Measurements from ENCODE around the gene CBLL1. TPM values are rescaled to one million over a fixed set of nuclear protein-coding genes. Genes with fewer than 3 reads are reported as not detected.
A peak's percentile ranks its signal among the peaks of the same experiment; 100 is the strongest.

The CBLL1 gene
- total and polyA plus RNA-seq, 2 of the 13 experiments (the other 11 are each of a cell fraction or from before 2014, with no cell fraction given): 8.8 to 10.5 TPM

- TF ChIP-seq SP4 (CRISPR knock-in tag; IDR thresholded peaks at IDR 0.05): 0 out of 2 replicates have a peak, but pooled peaks have one; percentile 21
- no peak for TF ChIP-seq THAP9 (CRISPR knock-in tag; IDR thresholded peaks at IDR 0.05; ENCODE audit: borderline replicate concordance)
- no peak for TF ChIP-seq XRCC5 (optimal IDR thresholded peaks at IDR 0.05; ENCODE audit: low read length)
- peak; percentile 60; the same call in 1 of the 2 replicates for TF ChIP-seq HINFP (CRISPR knock-in tag; IDR thresholded peaks at IDR 0.05; ENCODE audit: low read depth)
- no peak for TF ChIP-seq KLF9 (CRISPR knock-in tag; IDR thresholded peaks at IDR 0.05; ENCODE audit: low read depth)
- peak; percentile 99 for TF ChIP-seq GFI1 (CRISPR knock-in tag; IDR thresholded peaks at IDR 0.05; ENCODE audit: borderline replicate concordance)
- TF ChIP-seq ZNF232 (CRISPR knock-in tag; IDR thresholded peaks at IDR 0.05; ENCODE audit: borderline replicate concordance): peak; percentile 66; the same call in 1 of the 2 replicates
- TF ChIP-seq ZNF138 (CRISPR knock-in tag; IDR thresholded peaks at IDR 0.05; ENCODE audit: low read depth): no peak
- TF ChIP-seq PHF21A (CRISPR knock-in tag; IDR thresholded peaks at IDR 0.05): peak; percentile 98
- no peak for TF ChIP-seq ZFP36 (IDR thresholded peaks at IDR 0.05; ENCODE audit: borderline replicate concordance, low read depth, low read length, partially characterized antibody)
- TF ChIP-seq ZNF557 (CRISPR knock-in tag; IDR thresholded peaks at IDR 0.05): 0 out of 2 replicates have a peak, but pooled peaks have one; percentile 52
- TF ChIP-seq TFE3 (CRISPR knock-in tag; IDR thresholded peaks at IDR 0.05): peak; percentile 77; the same call in 1 of the 2 replicates
- TF ChIP-seq ZSCAN20 (CRISPR knock-in tag; IDR thresholded peaks at IDR 0.05; ENCODE audit: borderline replicate concordance): no peak
- no peak for TF ChIP-seq REXO4 (CRISPR knock-in tag; IDR thresholded peaks at IDR 0.05; ENCODE audit: borderline replicate concordance)
- TF ChIP-seq NFE2 (CRISPR knock-in tag; IDR thresholded peaks at IDR 0.05): no peak
- TF ChIP-seq NCOA5 (CRISPR knock-in tag; IDR thresholded peaks at IDR 0.05): no peak
- TF ChIP-seq MNT (IDR thresholded peaks at IDR 0.05): no peak
- TF ChIP-seq FOXO4 (CRISPR knock-in tag; conservative IDR thresholded peaks at IDR 0.05): no peak
- no peak for TF ChIP-seq XBP1 (CRISPR knock-in tag; IDR thresholded peaks at IDR 0.05)
- no peak for TF ChIP-seq ZNF530 (CRISPR knock-in tag; IDR thresholded peaks at IDR 0.05; ENCODE audit: low read depth)
- TF ChIP-seq NCOA1 (CRISPR knock-in tag; IDR thresholded peaks at IDR 0.05): peak; percentile 51; the same call in 1 of the 2 replicates
- no peak for TF ChIP-seq ZNF740 (CRISPR knock-in tag; IDR thresholded peaks at IDR 0.05)
Measured at GRCh38 chr7:107779647-107780099, 35.7 kb downstream of the CBLL1 start (continued).

Measured in HepG2 (cell line).